ENCODE results near the gene MSRB1. TPM values are rescaled to one million over a fixed set of nuclear protein-coding genes. Genes with fewer than 3 reads are reported as not detected.

The MSRB1 gene
- total RNA-seq, 1 donor from 2014 or later = 32.9 TPM

- Histone ChIP-seq H3K27ac (peak within 1 kb of the TSS; percentile 49 to 61), H3K27me3 (peaks cover 17% of the 10 kb centered on the region), H3K9me3 (no peaks in the 10 kb centered on the region), H3K4me1 (peaks cover 10 to 16% of the 10 kb centered on the region in 2 donors), H3K36me3 (peaks cover 14 to 18% of the 10 kb centered on the region in 2 donors), H3K4me3 (peak within 1 kb of the TSS; percentile 84 to 95)
- TF ChIP-seq CTCF (IDR thresholded peaks at IDR 0.05) = peak in 2 of 3 experiments; percentile 29 to 40
- intact Hi-C loops (cut with DNase I) = no loop called here
- DNase-seq (ENCODE audit: low spot score in 2 of 2) = peak; percentile 52 to 93
Measured at GRCh38 chr16:1983544-1984346, 40.7 kb upstream of the MSRB1 start, which contains the start of gene GFER. Gene GFER (plus strand): TSS chr16:1984193. CDS start chr16:1984219, 26 bp downstream.

GRCh38 chr16:1982991-1983543, 40.1 kb upstream of the MSRB1 start:
- Histone ChIP-seq H3K4me1 (peaks cover 10 to 16% of the 10 kb centered on the region in 2 donors), H3K27ac (peak overlapping the region; percentile 49 to 61), H3K36me3 (peaks cover 20 to 25% of the 10 kb centered on the region in 2 donors), H3K9me3 (no peaks in the 10 kb centered on the region), H3K27me3 (peaks cover 17% of the 10 kb centered on the region), H3K4me3 (peak overlapping the region; percentile 84 to 95)
- DNase-seq (ENCODE audit: low spot score in 2 of 2) = no peak
- TF ChIP-seq CTCF (IDR thresholded peaks at IDR 0.05) = no peak
- intact Hi-C loops (cut with DNase I) = no loop called here

- Histone ChIP-seq H3K9me3 (no peaks in the 10 kb centered on the region), H3K4me3 (no peak overlapping the region), H3K27me3 (peaks cover 17% of the 10 kb centered on the region), H3K36me3 (peaks cover 30 to 35% of the 10 kb centered on the region in 2 donors), H3K4me1 (peaks cover 10 to 16% of the 10 kb centered on the region in 2 donors), H3K27ac (no peak overlapping the region)
- no peak for DNase-seq (ENCODE audit: low spot score in 2 of 2)
- intact Hi-C loops (cut with DNase I) = no loop called here
- TF ChIP-seq CTCF (IDR thresholded peaks at IDR 0.05) = no peak
Measured at GRCh38 chr16:1982013-1982433, 39.0 kb upstream of the MSRB1 start.

- H3K36me3 ChIP-seq = peaks cover 34 to 37% of the 10 kb centered on the region in 2 donors
- H3K4me3 ChIP-seq = no peak within 1 kb of the TSS
- peaks cover 10 to 16% of the 10 kb centered on the region in 2 donors for H3K4me1 ChIP-seq
- no peaks in the 10 kb centered on the region for H3K9me3 ChIP-seq
- H3K27ac ChIP-seq = no peak within 1 kb of the TSS
- intact Hi-C loops (cut with DNase I) = no loop called here
- H3K27me3 ChIP-seq = peaks cover 17% of the 10 kb centered on the region
- no peak for DNase-seq (ENCODE audit: low spot score in 2 of 2)
- TF ChIP-seq CTCF (IDR thresholded peaks at IDR 0.05) = no peak
Measured at GRCh38 chr16:1981398-1981836, 38.4 kb upstream of the MSRB1 start, which contains the start of gene NOXO1. Gene NOXO1 (minus strand): TSS chr16:1981469. CDS start chr16:1981179, 290 bp downstream.

GRCh38 chr16:1980770-1981087, 37.7 kb upstream of the MSRB1 start:
- Histone ChIP-seq H3K27me3 (peaks cover 17% of the 10 kb centered on the region), H3K27ac (no peak overlapping the region), H3K36me3 (peaks cover 34 to 37% of the 10 kb centered on the region in 2 donors), H3K4me1 (peaks cover 10 to 16% of the 10 kb centered on the region in 2 donors), H3K9me3 (no peaks in the 10 kb centered on the region), H3K4me3 (no peak overlapping the region)
- DNase-seq (ENCODE audit: low spot score in 2 of 2) = no peak
- TF ChIP-seq CTCF (IDR thresholded peaks at IDR 0.05) = no peak
- intact Hi-C loops (cut with DNase I) = no loop called here

Data from ascending aorta (tissue), 2 donors.